Ovary (tissue), 9 donors: ENCODE results near the gene RPS17. TPM values are rescaled to one million over a fixed set of nuclear protein-coding genes. Genes with fewer than 3 reads are reported as not detected.

Experiments used
- DNase-seq, 5 donors: peaks; one replicate each; pipeline ENCODE4 v3.0.0-alpha.2; 2019 to 2020
- H3K27ac ChIP-seq, 2 donors: fragments of 200-600 bp; one replicate each; pipeline versions ENCODE4 v1.5.1 to v1.8.0; 2019 to 2022
- H3K27me3 ChIP-seq: fragments of 200-600 bp; one replicate; pipeline ENCODE4 v1.8.0; 2022
- H3K36me3 ChIP-seq: fragments of 200-600 bp; sonication (generic); one replicate; pipeline ENCODE4 v1.5.1; 2019
- H3K4me1 ChIP-seq: one replicate; pipeline ENCODE4 v1.8.1; 2013; ENCODE audit warnings: mild to moderate bottlenecking, moderate library complexity; ENCODE audit not compliant: insufficient read depth
- H3K4me3 ChIP-seq: fragments of 200-600 bp; sonication (generic); one replicate; pipeline ENCODE4 v1.5.1; 2017
- H3K9me3 ChIP-seq, 2 donors: fragments of 200-600 bp in 1 of 2; sonication (generic) in 1 of 2; one replicate each; pipeline versions ENCODE4 v1.5.1 to v1.8.1; 2013 to 2019; ENCODE audit warnings: mild to moderate bottlenecking in 1 of 2, moderate library complexity in 1 of 2
- EP300 ChIP-seq: sonication (generic); formaldehyde crosslinking; IDR thresholded peaks from one replicate; pipeline ENCODE4 v1.6.1; 2017; ENCODE audit warnings: antibody characterized with exemption
- POLR2A ChIP-seq: fragments of 450-650 bp; IDR thresholded peaks from one replicate; pipeline ENCODE4 v1.6.1; 2017; ENCODE audit warnings: antibody characterized with exemption, mild to moderate bottlenecking, moderate library complexity
- WGBS, 3 donors: extraction: QIAGEN DNeasy Blood & Tissue Kit in 1 of 3; methylation state at CpG; one replicate each; pipeline versions ENCODE4 v1.1.5 to v1.1.7; 2013 to 2017; 5-methylcytosine and 5-hydroxymethylcytosine counted together
- intact Hi-C, 4 donors: fragments of 100-400 bp; cut with DNase I; formaldehyde crosslinking; loops; one replicate each; pipeline versions ENCODE4 v1.11.0 to v1.15.1; 2022 to 2023
- polyA plus RNA-seq, 2 donors: library from polyadenylated mRNA; stranded (reverse); fragments of 200-250 nt in 1 of 2; fragments of 350-450 nt in 1 of 2; fragmentation: Illumina TruSeq in 1 of 2; extraction: RNeasy Lipid Tissue Mini Kit (QIAGEN cat#74804) in 1 of 2; gene quantifications; one replicate each; pipeline ENCODE4 v1.2.3, GENCODE V29; 2013 to 2014
- total RNA-seq, 7 donors: library from RNA; depleted of rRNA in 2 of 7; stranded (reverse); fragments of >200 nt in 2 of 7; fragmentation: NEBNext Ultra II Directional in 3 of 7; extraction: Animal tissue kit (Norgen Biotek cat#: 25700) in 3 of 7; gene quantifications; one replicate each; pipeline versions ENCODE4 v1.1.0 to v1.2.4, GENCODE V29; 2016 to 2023
- TF ChIP-seq, protein P1 (sequence below), 3 donors: fragments of 450-650 bp in 2 of 3; fragments of 200-600 bp in 1 of 3; IDR thresholded peaks; one replicate each; pipeline versions ENCODE4 v1.5.1 to v1.8.0; 2016 to 2022; ENCODE audit warnings: antibody characterized with exemption in 3 of 3, mild to moderate bottlenecking in 1 of 3
- donor health status: DM: no; HTN: no; CAD: no; lungs with moderate emphysema.
- donor health status: DM: no; HTN: no; CAD: no.
- donor health status: Bipolar disorder and iron deficiency.
- donor health status: DM: yes; HTN: yes; CAD: no.
- donor health status: DM: no; HTN: no; CAD: no.
- donor health status: DM: yes; HTN: yes; CAD: no.

The RPS17 gene
- total and polyA plus RNA-seq, 9 donors: 2,388 to 7,542 (median 3,090) TPM

- 19 to 24% (median 22%) methylated on average over 11 of the region's 11 CpGs for WGBS, 3 donors
- H3K27me3 ChIP-seq: no peaks in the 10 kb centered on the region
- intact Hi-C loops: loop anchor here in 2 of 4 donors (10.0 kb wide), 2 partner anchors 104 to 444 kb away; partner anchors contain the start of genes CPEB1 (in 1 of the 2) and RAMAC (in 1 of the 2)
- H3K4me1 ChIP-seq: peaks cover 3% of the 10 kb centered on the region
- H3K27ac ChIP-seq: peak overlapping the region; percentile 91 to 92
- peak; percentile 30 to 64 (median 53) for DNase-seq
- no peaks in the 10 kb centered on the region for H3K36me3 ChIP-seq
- no peaks in the 10 kb centered on the region for H3K9me3 ChIP-seq
- peak overlapping the region; percentile 90 for H3K4me3 ChIP-seq
- TF ChIP-seq, protein P1, sequence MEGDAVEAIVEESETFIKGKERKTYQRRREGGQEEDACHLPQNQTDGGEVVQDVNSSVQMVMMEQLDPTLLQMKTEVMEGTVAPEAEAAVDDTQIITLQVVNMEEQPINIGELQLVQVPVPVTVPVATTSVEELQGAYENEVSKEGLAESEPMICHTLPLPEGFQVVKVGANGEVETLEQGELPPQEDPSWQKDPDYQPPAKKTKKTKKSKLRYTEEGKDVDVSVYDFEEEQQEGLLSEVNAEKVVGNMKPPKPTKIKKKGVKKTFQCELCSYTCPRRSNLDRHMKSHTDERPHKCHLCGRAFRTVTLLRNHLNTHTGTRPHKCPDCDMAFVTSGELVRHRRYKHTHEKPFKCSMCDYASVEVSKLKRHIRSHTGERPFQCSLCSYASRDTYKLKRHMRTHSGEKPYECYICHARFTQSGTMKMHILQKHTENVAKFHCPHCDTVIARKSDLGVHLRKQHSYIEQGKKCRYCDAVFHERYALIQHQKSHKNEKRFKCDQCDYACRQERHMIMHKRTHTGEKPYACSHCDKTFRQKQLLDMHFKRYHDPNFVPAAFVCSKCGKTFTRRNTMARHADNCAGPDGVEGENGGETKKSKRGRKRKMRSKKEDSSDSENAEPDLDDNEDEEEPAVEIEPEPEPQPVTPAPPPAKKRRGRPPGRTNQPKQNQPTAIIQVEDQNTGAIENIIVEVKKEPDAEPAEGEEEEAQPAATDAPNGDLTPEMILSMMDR (IDR thresholded peaks at IDR 0.05): no peak
- TF ChIP-seq EP300: peak; percentile 27
Observed at GRCh38 chr15:82540984-82541431, 751 bp upstream of the RPS17 start.

GRCh38 chr15:82539691-82540054 is 584 bp downstream of the RPS17 start:
- H3K27ac ChIP-seq: peak overlapping the region; percentile 29 to 91
- H3K27me3 ChIP-seq: no peaks in the 10 kb centered on the region
- no peaks in the 10 kb centered on the region for H3K36me3 ChIP-seq
- H3K9me3 ChIP-seq: no peaks in the 10 kb centered on the region
- intact Hi-C loops: loop anchor here in 2 of 4 donors (10.0 kb wide), 4 partner anchors 105 to 475 kb away; partner anchors contain the start of genes C15orf40 (in 1 of the 2), CPEB1 (in 1 of the 2), FSD2 (in 1 of the 2) and RAMAC (in 1 of the 2)
- WGBS, 3 donors: 0 to 1% (median 0%) methylated on average over 18 to 23 of the region's 23 CpGs
- H3K4me1 ChIP-seq: peaks cover 3% of the 10 kb centered on the region
- peak overlapping the region; percentile 90 for H3K4me3 ChIP-seq
- peak in 1 of 5 donors; percentile 54 for DNase-seq
- TF ChIP-seq, protein P1 (IDR thresholded peaks at IDR 0.05): no peak
- TF ChIP-seq POLR2A: no peak
- TF ChIP-seq EP300: no peak

- Histone ChIP-seq H3K9me3 (no peaks in the 10 kb centered on the region), H3K4me1 (peaks cover 3% of the 10 kb centered on the region), H3K27ac (peak overlapping the region; percentile 29 to 91), H3K27me3 (no peaks in the 10 kb centered on the region), H3K4me3 (peak overlapping the region; percentile 90), H3K36me3 (no peaks in the 10 kb centered on the region)
- peak in 1 of 5 donors; percentile 41 for DNase-seq
- intact Hi-C loops: loop anchor here in 1 of 4 donors (10.0 kb wide), 2 partner anchors 266 to 476 kb away; partner anchors contain the start of genes C15orf40, FSD2 and WHAMM
- TF ChIP-seq POLR2A (no peak), EP300 (no peak)
- TF ChIP-seq, protein P1 (IDR thresholded peaks at IDR 0.05): no peak
- WGBS, 3 donors: 10 to 16% (median 11%) methylated on average over 28 of the region's 28 CpGs
Observed at GRCh38 chr15:82538961-82539690, 1.1 kb downstream of the RPS17 start.

DNA sequence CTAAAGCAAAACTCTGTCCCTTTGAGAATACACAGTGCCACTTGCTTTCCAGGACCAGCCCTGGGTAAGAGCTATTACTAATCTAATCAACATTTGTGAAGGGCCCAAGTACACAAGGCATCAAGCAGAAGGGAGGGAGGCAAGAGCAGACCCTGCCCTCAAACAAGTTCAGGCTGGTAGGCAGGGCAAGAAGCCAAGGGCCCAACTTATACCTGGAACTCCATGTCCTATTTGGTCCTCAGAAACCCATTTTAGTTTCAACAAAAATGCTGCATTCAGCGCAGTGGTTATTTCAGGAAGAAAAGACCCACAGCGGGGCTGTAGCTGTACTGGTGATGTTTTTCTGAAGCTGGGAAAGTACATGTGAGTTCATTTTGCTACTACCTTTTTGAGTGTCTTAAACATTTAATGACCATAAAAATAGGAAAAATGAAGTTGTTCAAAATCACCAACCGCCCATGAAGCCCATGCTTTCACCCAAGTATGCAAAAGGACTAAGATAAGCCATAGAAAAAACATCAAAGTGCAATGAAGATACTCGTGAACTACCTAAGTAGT is 2.8 kb downstream of the RPS17 start:
- WGBS, 3 donors: 69 to 73% (median 70%) methylated on average over 4 of the region's 4 CpGs
- no peak overlapping the region for H3K27ac ChIP-seq
- intact Hi-C loops: loop anchor here in 1 of 4 donors (10.0 kb wide), 2 partner anchors 267 to 477 kb away; partner anchors contain the start of genes C15orf40, FSD2 and WHAMM

More for the DNA sequence above, 2.8 kb downstream of the RPS17 start:
- no peak for DNase-seq
- Histone ChIP-seq H3K27me3 (no peaks in the 10 kb centered on the region), H3K4me1 (peaks cover 1% of the 10 kb centered on the region), H3K36me3 (no peaks in the 10 kb centered on the region), H3K4me3 (no peak overlapping the region), H3K9me3 (no peaks in the 10 kb centered on the region)
- TF ChIP-seq, protein P1 (IDR thresholded peaks at IDR 0.05): no peak
- TF ChIP-seq EP300 (no peak), POLR2A (no peak)
